Kidney epithelial cell (primary cell): ENCODE data around the gene ALPP. TPM values are rescaled to one million over a fixed set of nuclear protein-coding genes. Genes with fewer than 3 reads are reported as not detected.
"Not testable (repeated sequence)": the region's sequence is repeated elsewhere in the genome, so short reads cannot be mapped to it uniquely, and the experiment has no call there.

ENCODE experiments used
- DNase-seq: peaks from one replicate; pipeline ENCODE4 v3.0.0-alpha.2; 2010; ENCODE audit warnings: low read depth
- H3K27me3 ChIP-seq: 2 replicates; pipeline ENCODE4 v1.6.0; 2011; ENCODE audit warnings: low read length; ENCODE audit not compliant: control insufficient read depth, insufficient read depth
- H3K36me3 ChIP-seq: 2 replicates; pipeline ENCODE4 v1.5.1; 2011; ENCODE audit warnings: low read length; ENCODE audit not compliant: control insufficient read depth, insufficient read depth
- H3K4me3 ChIP-seq: 2 replicates; pipeline ENCODE4 v1.5.1; 2011; ENCODE audit warnings: low read depth, mild to moderate bottlenecking, control low read depth, low read length
- CTCF ChIP-seq: IDR thresholded peaks from 2 replicates; pipeline ENCODE4 v1.5.1; 2011; ENCODE audit warnings: mild to moderate bottlenecking, moderate library complexity, low read length, control low read depth, inconsistent platforms; ENCODE audit not compliant: insufficient read depth, poor library complexity, severe bottlenecking
- total RNA-seq: library from RNA; depleted of rRNA; stranded (reverse); fragments of >200 nt; gene quantifications from 2 replicates; pipeline ENCODE4 v1.2.3, GENCODE V29; 2015

Gene ALPP
- total RNA-seq, 1 donor from 2014 or later, result not detected

GRCh38 chr2:232420073-232420454 lies 41.5 kb downstream of the ALPP start:
- peaks cover 71% of the 10 kb centered on the region for H3K27me3 ChIP-seq
- no peaks in the 10 kb centered on the region for H3K36me3 ChIP-seq
- H3K4me3 ChIP-seq, result no peak overlapping the region
- DNase-seq, result no peak
- TF ChIP-seq CTCF, result no peak

GRCh38 chr2:232420463-232421188 lies 42.1 kb downstream of the ALPP start:
- DNase-seq, result no peak
- Histone ChIP-seq H3K4me3 (no peak overlapping the region), H3K27me3 (peaks cover 71% of the 10 kb centered on the region), H3K36me3 (no peaks in the 10 kb centered on the region)
- TF ChIP-seq CTCF, result no peak

GRCh38 chr2:232421189-232421785 lies 42.7 kb downstream of the ALPP start:
- H3K27me3 ChIP-seq, result peaks cover 67% of the 10 kb centered on the region
- H3K4me3 ChIP-seq, result no peak overlapping the region
- TF ChIP-seq CTCF, result no peak
- DNase-seq, result no peak
- no peaks in the 10 kb centered on the region for H3K36me3 ChIP-seq

GRCh38 chr2:232422051-232422450 lies 43.5 kb downstream of the ALPP start:
- peaks cover 60% of the 10 kb centered on the region for H3K27me3 ChIP-seq
- DNase-seq, result no peak

GRCh38 chr2:232422996-232423395 lies 44.4 kb downstream of the ALPP start:
- DNase-seq, H3K4me3 ChIP-seq, H3K36me3 ChIP-seq: not testable (repeated sequence)
- peaks cover 51% of the 10 kb centered on the region for H3K27me3 ChIP-seq

More at GRCh38 chr2:232422051-232422450, 43.5 kb downstream of the ALPP start:
- Histone ChIP-seq H3K4me3 (no peak overlapping the region), H3K36me3 (no peaks in the 10 kb centered on the region)
- TF ChIP-seq CTCF, result no peak

GRCh38 chr2:232423407-232423806 lies 44.9 kb downstream of the ALPP start:
- not testable (repeated sequence) for DNase-seq, H3K4me3 ChIP-seq, H3K36me3 ChIP-seq
- peaks cover 47% of the 10 kb centered on the region for H3K27me3 ChIP-seq
